H1 (cell line): ENCODE data around the gene CIRBP. TPM values are rescaled to one million over a fixed set of nuclear protein-coding genes. Genes with fewer than 3 reads are reported as not detected.

Experiments
- CTCF ChIA-PET: fragments of 300-600 bp; sonication (Branson Sonifier 250); formaldehyde crosslinking; loops from one replicate; lab custom pipeline; 2021; ENCODE audit not compliant: partially characterized antibody; lab: Charles Lee
- POLR2A ChIA-PET: fragments of 300-600 bp; sonication (Branson Sonifier 250); formaldehyde crosslinking; loops from one replicate; lab custom pipeline; 2021; ENCODE audit warnings: inconsistent platforms; ENCODE audit not compliant: partially characterized antibody; lab: Charles Lee
- DNase-seq, 2 experiments: peaks; one replicate each; pipeline versions ENCODE4 v3.0.0 to v3.0.0-alpha.2; 2010 to 2022; ENCODE audit warnings: low spot score in 2 of 2, low read depth in 1 of 2, mixed read lengths in 1 of 2
- FAIRE-seq: peaks from 2 replicates; lab custom pipeline; 2011; peaks lifted over from hg19 to GRCh38; lab: Jason Lieb, UNC
- H2AFZ ChIP-seq: 2 replicates; pipeline ENCODE4 v1.8.1; 2012; ENCODE audit warnings: low read length, inconsistent platforms
- H2AK5ac ChIP-seq: 2 replicates; pipeline ENCODE4 v1.6.1; 2013; ENCODE audit warnings: low read depth, low read length
- H2BK120ac ChIP-seq: replicated peaks from 2 replicates; pipeline ENCODE3; 2013; ENCODE audit warnings: low read depth, low read length, inconsistent platforms
- H2BK12ac ChIP-seq: 2 replicates; pipeline ENCODE4 v1.6.1; 2013; ENCODE audit warnings: low read depth, low read length
- H2BK15ac ChIP-seq: 2 replicates; pipeline ENCODE4 v1.6.1; 2013; ENCODE audit warnings: low read length
- H2BK20ac ChIP-seq: 2 replicates; pipeline ENCODE4 v1.6.1; 2013; ENCODE audit warnings: low read length
- H2BK5ac ChIP-seq: 2 replicates; pipeline ENCODE4 v1.6.1; 2013; ENCODE audit warnings: low read depth, low read length
- H3K14ac ChIP-seq: 2 replicates; pipeline ENCODE4 v1.6.1; 2013; ENCODE audit warnings: inconsistent platforms; ENCODE audit not compliant: insufficient read length
- H3K18ac ChIP-seq: 2 replicates; pipeline ENCODE4 v1.6.1; 2013; ENCODE audit warnings: low read length; ENCODE audit errors: extremely low read depth
- H3K23ac ChIP-seq: 2 replicates; pipeline ENCODE4 v1.6.1; 2013; ENCODE audit warnings: inconsistent platforms; ENCODE audit not compliant: insufficient read length
- H3K23me2 ChIP-seq: 2 replicates; pipeline ENCODE4 v1.6.1; 2013; ENCODE audit warnings: low read depth, low read length
- H3K27ac ChIP-seq: 2 replicates; pipeline ENCODE4 v1.6.1; 2011; ENCODE audit warnings: low read depth, low read length, inconsistent platforms
- H3K27me3 ChIP-seq, 4 experiments: replicated peaks in 1 of 4; 1 replicate in 1 of 4; 2 replicates in 3 of 4; pipeline versions ENCODE4 v1.6.1 to v1.8.1; 2011 to 2013; ENCODE audit warnings: low read length in 3 of 4, mild to moderate bottlenecking in 3 of 4, inconsistent platforms in 2 of 4, mixed read lengths in 2 of 4, moderate library complexity in 1 of 4; ENCODE audit not compliant: control insufficient read depth in 3 of 4, insufficient read depth in 3 of 4; ENCODE audit errors: extremely low read depth in 1 of 4
- H3K36me3 ChIP-seq, 4 experiments: 2 replicates each; pipeline versions ENCODE4 v1.6.1 to v1.8.1; 2011 to 2013; ENCODE audit warnings: mild to moderate bottlenecking in 4 of 4, low read length in 3 of 4, moderate library complexity in 2 of 4, control low read depth in 1 of 4, inconsistent platforms in 1 of 4; ENCODE audit not compliant: insufficient read depth in 4 of 4, control insufficient read depth in 2 of 4
- H3K4ac ChIP-seq: replicated peaks from 2 replicates; pipeline ENCODE3; 2013; ENCODE audit warnings: low read length, low read depth, mixed read lengths, inconsistent platforms; ENCODE audit not compliant: insufficient read length
- H3K4me1 ChIP-seq, 4 experiments: replicated peaks in 1 of 4; 1 replicate in 1 of 4; 2 replicates in 3 of 4; pipeline versions ENCODE4 v1.6.1 to v1.8.1; 2011 to 2013; ENCODE audit warnings: low read length in 3 of 4, inconsistent platforms in 2 of 4, mixed read lengths in 1 of 4; ENCODE audit not compliant: insufficient read depth in 4 of 4, control insufficient read depth in 3 of 4
- H3K4me2 ChIP-seq, 2 experiments: 2 replicates each; pipeline versions ENCODE4 v1.6.1 to v1.8.1; 2011 to 2013; ENCODE audit warnings: low read depth in 2 of 2, low read length in 2 of 2, control low read depth in 1 of 2, inconsistent platforms in 1 of 2, mild to moderate bottlenecking in 1 of 2; ENCODE audit not compliant: insufficient read depth in 1 of 2
- H3K4me3 ChIP-seq, 4 experiments: fragments of 200-600, 300-600 bp in 1 of 4; sonication (generic), shearing (Covaris generic), sonication (Bioruptor Twin) in 1 of 4; 2 replicates each; pipeline versions ENCODE4 v1.5.1 to v1.8.1; 2011 to 2016; ENCODE audit warnings: low read length in 4 of 4, low read depth in 3 of 4, control low read depth in 2 of 4, inconsistent platforms in 2 of 4, mild to moderate bottlenecking in 2 of 4, mixed read lengths in 1 of 4, moderate library complexity in 1 of 4; ENCODE audit not compliant: insufficient read depth in 2 of 4; ENCODE audit errors: extremely low read depth in 1 of 4
- H3K56ac ChIP-seq: replicated peaks from 2 replicates; pipeline ENCODE3; 2013; ENCODE audit warnings: low read depth, mild to moderate bottlenecking, mixed read lengths, low read length, inconsistent platforms; ENCODE audit not compliant: insufficient read length
- H3K79me1 ChIP-seq: 2 replicates; pipeline ENCODE4 v1.6.1; 2013; ENCODE audit warnings: low read depth, low read length, control low read depth
- H3K79me2 ChIP-seq, 2 experiments: 2 replicates each; pipeline versions ENCODE4 v1.6.1 to v1.8.1; 2012 to 2013; ENCODE audit warnings: low read length in 2 of 2, mild to moderate bottlenecking in 2 of 2, inconsistent platforms in 1 of 2; ENCODE audit not compliant: insufficient read depth in 2 of 2, control insufficient read depth in 1 of 2
- H3K9ac ChIP-seq, 4 experiments: replicated peaks in 1 of 4; 1 replicate in 1 of 4; 2 replicates in 3 of 4; pipeline versions ENCODE4 v1.6.1 to v1.8.1; 2011 to 2013; ENCODE audit warnings: low read depth in 3 of 4, low read length in 3 of 4, control low read depth in 2 of 4, mild to moderate bottlenecking in 2 of 4, moderate library complexity in 2 of 4, inconsistent platforms in 1 of 4; ENCODE audit errors: extremely low read depth in 1 of 4
- H3K9me3 ChIP-seq, 2 experiments: 2 replicates each; pipeline versions ENCODE4 v1.6.1 to v1.8.1; 2012 to 2013; ENCODE audit warnings: mild to moderate bottlenecking in 2 of 2, moderate library complexity in 2 of 2, control low read depth in 1 of 2, inconsistent platforms in 1 of 2, low read depth in 1 of 2, low read length in 1 of 2, mixed read lengths in 1 of 2; ENCODE audit not compliant: insufficient read depth in 2 of 2
- H4K20me1 ChIP-seq, 2 experiments: replicated peaks in 1 of 2; 2 replicates each; pipeline versions ENCODE3 to v1.8.1; 2011 to 2013; ENCODE audit warnings: inconsistent platforms in 2 of 2, low read length in 2 of 2, mild to moderate bottlenecking in 1 of 2; ENCODE audit not compliant: insufficient read depth in 2 of 2, control insufficient read depth in 1 of 2
- H4K5ac ChIP-seq: 2 replicates; pipeline ENCODE4 v1.6.1; 2013; ENCODE audit warnings: low read length, low read depth, mixed read lengths, inconsistent platforms; ENCODE audit not compliant: insufficient read length
- H4K8ac ChIP-seq: 2 replicates; pipeline ENCODE4 v1.8.0; 2013; ENCODE audit warnings: mild to moderate bottlenecking, moderate library complexity, low read length, inconsistent platforms; ENCODE audit not compliant: insufficient read depth; ENCODE audit errors: extremely low read depth
- H4K91ac ChIP-seq: replicated peaks from 2 replicates; pipeline ENCODE3; 2013; ENCODE audit warnings: low read length, mixed read lengths, inconsistent platforms; ENCODE audit not compliant: insufficient read length
- ASH2L ChIP-seq: fragments of 200-600, 300-600 bp; sonication (generic); IDR thresholded peaks from one replicate; pipeline ENCODE4 v1.7.1; 2017; ENCODE audit warnings: low read length
- CEBPB ChIP-seq: IDR thresholded peaks from 2 replicates; pipeline ENCODE4 v1.6.1; 2012; ENCODE audit warnings: low read depth, low read length
- CTBP2 ChIP-seq: IDR thresholded peaks from 2 replicates; pipeline ENCODE4 v1.7.0; 2011; ENCODE audit warnings: borderline replicate concordance, mild to moderate bottlenecking, moderate library complexity, mixed read lengths, low read length; ENCODE audit not compliant: insufficient read depth, insufficient read length
- EGR1 ChIP-seq: IDR thresholded peaks from 2 replicates; pipeline ENCODE4 v1.6.1; 2011; ENCODE audit warnings: low read depth, low read length, borderline replicate concordance
- KDM4A ChIP-seq: IDR thresholded peaks from one replicate; pipeline ENCODE4 v1.7.1; 2012; ENCODE audit warnings: low read depth, mild to moderate bottlenecking, moderate library complexity, low read length, inconsistent platforms; ENCODE audit not compliant: severe bottlenecking
- PHF8 ChIP-seq: fragments of 200-600 bp; sonication (generic); conservative IDR thresholded peaks from 2 replicates; pipeline ENCODE4 v1.7.1; 2012; ENCODE audit warnings: low read depth, mild to moderate bottlenecking, inconsistent platforms, low read length, moderate library complexity
- POLR2AphosphoS5 ChIP-seq: IDR thresholded peaks from 2 replicates; pipeline ENCODE4 v1.6.1; 2011; ENCODE audit warnings: low read depth, low read length
- RBBP5 ChIP-seq: IDR thresholded peaks from 2 replicates; pipeline ENCODE4 v1.7.1; 2012; ENCODE audit warnings: low read depth, mild to moderate bottlenecking, inconsistent platforms, low read length, moderate library complexity, borderline replicate concordance
- RXRA ChIP-seq: IDR thresholded peaks from 2 replicates; pipeline ENCODE4 v1.6.1; 2011; ENCODE audit warnings: low read depth, mild to moderate bottlenecking, low read length, moderate library complexity; ENCODE audit not compliant: insufficient read depth
- SP1 ChIP-seq: IDR thresholded peaks from 2 replicates; pipeline ENCODE4 v1.6.1; 2011; ENCODE audit warnings: low read depth, low read length
- WGBS, 2 experiments: shearing (Covaris generic) in 1 of 2; methylation state at CpG; one replicate each; pipeline versions ENCODE4 v1.1.6 to v1.1.7; 2013 to 2015; ENCODE audit warnings: low lambda C conversion rate in 2 of 2, mixed read lengths in 2 of 2, inconsistent platforms in 1 of 2, low coverage in 1 of 2, missing lambda C conversion rate in 1 of 2; ENCODE audit not compliant: insufficient replicate concordance in 2 of 2, insufficient coverage in 1 of 2, insufficient read length in 1 of 2; ENCODE audit errors: extremely low coverage in 1 of 2, missing lambda C conversion rate in 1 of 2; 5-methylcytosine and 5-hydroxymethylcytosine counted together
- polyA plus RNA-seq, 7 experiments: library from polyadenylated mRNA; depleted of rRNA in 3 of 7; stranded (reverse) in 5 of 7; unstranded in 2 of 7; fragments of >200 nt in 5 of 7; fragments of 200-250 nt in 2 of 7; gene quantifications; 1 replicate in 5 of 7; 2 replicates in 1 of 7; 4 replicates in 1 of 7; pipeline versions ENCODE4 v1.2.1 to v1.2.3, GENCODE V29; 2011 to 2013; ENCODE audit warnings: missing spikeins in 2 of 7, mixed read lengths in 2 of 7
- total RNA-seq: library from RNA; stranded (reverse); fragmentation: NEBNext Ultra II Directional; extraction: Animal tissue kit (Norgen Biotek cat#: 25700); gene quantifications from 2 replicates; pipeline ENCODE4 v1.2.1, GENCODE V29; 2021

The CIRBP gene
- total and polyA plus RNA-seq, 2 of the 8 experiments (the other 6 are each of a cell fraction or from before 2014, with no cell fraction given) = 175 to 199 TPM

GRCh38 chr19:1266129-1266915 is 2.8 kb upstream of the CIRBP start:
- Histone ChIP-seq H3K9me3 (no peaks in the 10 kb centered on the region), H3K18ac (peak overlapping the region; percentile 93), H3K56ac (peak overlapping the region; percentile 79), H4K5ac (peak overlapping the region; percentile 29), H4K91ac (peak overlapping the region; percentile 99), H3K4me1 (peaks cover 4 to 63% (median 48%) of the 10 kb centered on the region in 4 experiments), H3K9ac (peak overlapping the region in 2 of 4 experiments; percentile 25 to 38; a peak in 3 of 7 replicates), H3K36me3 (peaks cover 6 to 9% (median 9%) of the 10 kb centered on the region in 4 experiments), H3K4me3 (peak overlapping the region; percentile 38 to 61 (median 48)), H3K79me2 (peaks cover 5 to 18% of the 10 kb centered on the region in 2 experiments), H3K23ac (no peak overlapping the region), H2BK120ac (peak overlapping the region; percentile 95), H3K27ac (no peak overlapping the region), H3K79me1 (peaks cover 4% of the 10 kb centered on the region; the same call in 1 of the 2 replicates), H3K4me2 (peak overlapping the region; percentile 82 to 83), H2BK20ac (peak overlapping the region; percentile 80; the same call in 1 of the 2 replicates), H4K20me1 (peaks cover 2 to 15% of the 10 kb centered on the region in 2 experiments), H3K23me2 (peaks cover 31% of the 10 kb centered on the region; the same call in 1 of the 2 replicates), H2BK12ac (peak overlapping the region; percentile 99; the same call in 1 of the 2 replicates), H4K8ac (no peak overlapping the region; the same call in 1 of the 2 replicates), H3K4ac (peak overlapping the region; percentile 92), H2AFZ (no peak overlapping the region), H2BK5ac (peak overlapping the region; percentile 93; the same call in 1 of the 2 replicates), H3K27me3 (peaks cover 0 to 10% (median 5%) of the 10 kb centered on the region in 4 experiments; a peak in 4 of 7 replicates), H2AK5ac (peak overlapping the region; percentile 87), H3K14ac (no peak overlapping the region), H2BK15ac (peak overlapping the region; percentile 95; the same call in 1 of the 2 replicates)
- WGBS, 2 experiments = 3% methylated on average over 39 of the region's 84 CpGs; no CpG with 5 or more reads in 1 of the 2 experiments
- FAIRE-seq = no peak
- ChIA-PET POLR2A (interaction anchor here (0.6 to 19.4 kb wide), 20 partner anchors 10 to 257 kb away, joined by 3 to 456 read pairs (median 4); partner anchors contain the start of genes ATP5F1D, CBARP, FAM174C and MIDN), CTCF (interaction anchor here (0.6 to 15.9 kb wide), 23 partner anchors 11 to 581 kb away, joined by 3 to 212 read pairs (median 3); partner anchors contain the start of genes ATP5F1D and CNN2)
- peak in 1 of 2 experiments; percentile 97 for DNase-seq
- TF ChIP-seq SP1 = 0 out of 2 replicates have a peak, but pooled peaks have one; percentile 4
- peak; percentile 9 for TF ChIP-seq KDM4A
- 0 out of 2 replicates have a peak, but pooled peaks have one; percentile 36 for TF ChIP-seq PHF8
- 0 out of 2 replicates have a peak, but pooled peaks have one; percentile 6 for TF ChIP-seq RBBP5
- peak; percentile 36 for TF ChIP-seq CTBP2
- TF ChIP-seq RXRA = 0 out of 2 replicates have a peak, but pooled peaks have one; percentile 36
- peak; percentile 16; the same call in 1 of the 2 replicates for TF ChIP-seq EGR1
- no peak for TF ChIP-seq POLR2AphosphoS5
- no peak for TF ChIP-seq CEBPB
- TF ChIP-seq ASH2L = peak; percentile 58
